Measurements from ENCODE around the gene MAN2A2. TPM values are rescaled to one million over a fixed set of nuclear protein-coding genes. Genes with fewer than 3 reads are reported as not detected.
A peak's percentile ranks its signal among the peaks of the same experiment; 100 is the strongest.
"Not testable (repeated sequence)": the region's sequence is repeated elsewhere in the genome, so short reads cannot be mapped to it uniquely, and the experiment has no call there.

The MAN2A2 gene
- total RNA-seq, 1 donor from 2014 or later: 60.2 TPM

DNA sequence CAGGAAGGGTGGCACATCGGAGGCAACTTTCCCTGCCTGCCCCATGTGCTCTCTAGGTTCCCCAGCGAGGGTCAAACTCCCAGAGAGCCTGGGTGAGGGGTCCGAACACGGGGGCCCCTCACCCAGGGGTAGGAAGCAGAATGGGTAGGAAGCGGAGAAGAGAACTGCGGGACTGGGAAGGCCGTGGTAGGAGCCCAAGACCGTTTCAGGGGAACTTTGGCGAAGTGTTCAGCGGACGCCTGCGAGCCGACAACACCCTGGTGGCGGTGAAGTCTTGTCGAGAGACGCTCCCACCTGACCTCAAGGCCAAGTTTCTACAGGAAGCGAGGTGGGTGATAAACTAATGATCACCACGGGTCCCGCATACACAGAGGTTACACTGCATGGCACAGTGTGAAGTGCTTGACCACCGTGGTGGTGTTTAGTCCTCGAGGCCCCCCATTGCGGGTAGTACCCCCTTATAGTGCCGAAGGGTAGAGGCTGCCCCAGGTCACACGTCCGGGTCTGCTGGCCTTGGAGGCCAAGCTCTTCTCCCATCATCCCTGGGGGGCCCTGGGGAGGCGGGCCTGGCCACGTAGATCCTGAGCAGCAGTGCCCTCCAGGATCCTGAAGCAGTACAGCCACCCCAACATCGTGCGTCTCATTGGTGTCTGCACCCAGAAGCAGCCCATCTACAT lies 10.5 kb upstream of the MAN2A2 start:
- Mint-ChIP-seq H3K4me1 (ENCODE audit: unreplicated experiment) (no peaks in the 10 kb centered on the region), H3K36me3 (no peaks in the 10 kb centered on the region), H3K9me3 (no peaks in the 10 kb centered on the region), H3K27me3 (no peaks in the 10 kb centered on the region), H3K4me3 (no peak overlapping the region), H3K27ac (no peak overlapping the region)
- TF ChIP-seq, protein P1, sequence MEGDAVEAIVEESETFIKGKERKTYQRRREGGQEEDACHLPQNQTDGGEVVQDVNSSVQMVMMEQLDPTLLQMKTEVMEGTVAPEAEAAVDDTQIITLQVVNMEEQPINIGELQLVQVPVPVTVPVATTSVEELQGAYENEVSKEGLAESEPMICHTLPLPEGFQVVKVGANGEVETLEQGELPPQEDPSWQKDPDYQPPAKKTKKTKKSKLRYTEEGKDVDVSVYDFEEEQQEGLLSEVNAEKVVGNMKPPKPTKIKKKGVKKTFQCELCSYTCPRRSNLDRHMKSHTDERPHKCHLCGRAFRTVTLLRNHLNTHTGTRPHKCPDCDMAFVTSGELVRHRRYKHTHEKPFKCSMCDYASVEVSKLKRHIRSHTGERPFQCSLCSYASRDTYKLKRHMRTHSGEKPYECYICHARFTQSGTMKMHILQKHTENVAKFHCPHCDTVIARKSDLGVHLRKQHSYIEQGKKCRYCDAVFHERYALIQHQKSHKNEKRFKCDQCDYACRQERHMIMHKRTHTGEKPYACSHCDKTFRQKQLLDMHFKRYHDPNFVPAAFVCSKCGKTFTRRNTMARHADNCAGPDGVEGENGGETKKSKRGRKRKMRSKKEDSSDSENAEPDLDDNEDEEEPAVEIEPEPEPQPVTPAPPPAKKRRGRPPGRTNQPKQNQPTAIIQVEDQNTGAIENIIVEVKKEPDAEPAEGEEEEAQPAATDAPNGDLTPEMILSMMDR (conservative IDR thresholded peaks at IDR 0.05): no peak
- no peak for DNase-seq (ENCODE audit: extremely low spot score, unreplicated experiment)

DNA sequence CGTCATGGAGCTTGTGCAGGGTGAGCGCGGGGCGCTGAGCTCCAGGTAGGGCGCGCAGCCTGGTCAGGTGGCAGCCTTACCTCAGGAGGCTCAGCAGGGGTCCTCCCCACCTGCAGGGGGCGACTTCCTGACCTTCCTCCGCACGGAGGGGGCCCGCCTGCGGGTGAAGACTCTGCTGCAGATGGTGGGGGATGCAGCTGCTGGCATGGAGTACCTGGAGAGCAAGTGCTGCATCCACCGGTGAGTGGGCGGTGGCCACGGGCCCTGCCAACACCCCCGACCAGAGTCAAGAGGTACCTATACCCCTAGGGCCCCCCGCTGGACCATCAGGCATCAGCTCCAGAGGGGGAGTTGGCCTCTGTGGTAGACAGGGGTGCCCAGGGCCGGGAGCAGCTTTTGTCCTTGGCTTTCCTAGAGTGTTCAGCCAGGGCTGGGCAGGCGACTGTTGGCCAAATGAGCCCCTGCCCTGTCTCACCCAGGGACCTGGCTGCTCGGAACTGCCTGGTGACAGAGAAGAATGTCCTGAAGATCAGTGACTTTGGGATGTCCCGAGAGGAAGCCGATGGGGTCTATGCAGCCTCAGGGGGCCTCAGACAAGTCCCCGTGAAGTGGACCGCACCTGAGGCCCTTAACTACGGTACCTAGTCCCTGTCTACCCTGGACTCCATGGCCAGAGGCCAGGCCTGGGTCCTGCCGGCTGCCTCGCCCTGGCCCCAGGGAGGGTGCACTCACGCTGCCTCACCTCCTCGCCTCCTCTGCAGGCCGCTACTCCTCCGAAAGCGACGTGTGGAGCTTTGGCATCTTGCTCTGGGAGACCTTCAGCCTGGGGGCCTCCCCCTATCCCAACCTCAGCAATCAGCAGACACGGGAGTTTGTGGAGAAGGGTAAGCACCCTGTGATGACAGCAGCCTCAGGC lies 9.7 kb upstream of the MAN2A2 start:
- H3K4me1 Mint-ChIP-seq (ENCODE audit: unreplicated experiment): no peaks in the 10 kb centered on the region
- H3K27me3 Mint-ChIP-seq: no peaks in the 10 kb centered on the region
- DNase-seq (ENCODE audit: extremely low spot score, unreplicated experiment): no peak
- H3K36me3 Mint-ChIP-seq: no peaks in the 10 kb centered on the region
- no peak overlapping the region for H3K4me3 Mint-ChIP-seq
- H3K9me3 Mint-ChIP-seq: no peaks in the 10 kb centered on the region
- H3K27ac Mint-ChIP-seq: no peak overlapping the region
- TF ChIP-seq, protein P1 (conservative IDR thresholded peaks at IDR 0.05): no peak

DNA sequence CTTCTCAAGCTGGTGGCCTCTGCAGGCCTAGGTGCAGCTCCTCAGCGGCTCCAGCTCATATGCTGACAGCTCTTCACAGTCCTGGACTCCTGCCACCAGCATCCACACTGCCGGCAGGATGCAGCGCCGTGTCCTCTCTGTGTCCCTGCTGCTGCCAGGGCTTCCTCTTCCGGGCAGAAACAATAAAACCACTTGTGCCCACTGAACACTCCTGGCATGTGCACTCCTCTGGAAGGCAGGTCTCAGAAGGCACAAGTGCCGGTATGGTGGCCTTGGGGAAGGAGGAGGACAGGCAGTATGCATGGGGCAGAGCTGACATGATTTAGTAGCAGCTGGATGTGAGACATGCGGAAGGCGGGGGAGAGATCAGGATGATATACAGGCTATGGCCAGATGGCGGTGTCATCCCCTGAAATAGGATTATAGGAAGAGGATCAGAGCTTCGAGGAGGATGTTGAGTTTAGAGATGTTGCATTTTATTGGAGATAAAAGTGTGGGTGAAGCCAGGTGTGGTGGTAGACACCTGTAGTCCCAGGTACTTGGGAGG lies 7.5 kb upstream of the MAN2A2 start:
- no peak for DNase-seq (ENCODE audit: extremely low spot score, unreplicated experiment)
- TF ChIP-seq, protein P1 (conservative IDR thresholded peaks at IDR 0.05): peak; percentile 45
- no peaks in the 10 kb centered on the region for H3K9me3 Mint-ChIP-seq
- no peak overlapping the region for H3K27ac Mint-ChIP-seq
- H3K4me1 Mint-ChIP-seq (ENCODE audit: unreplicated experiment): no peaks in the 10 kb centered on the region
- no peaks in the 10 kb centered on the region for H3K27me3 Mint-ChIP-seq
- H3K36me3 Mint-ChIP-seq: no peaks in the 10 kb centered on the region
- no peak overlapping the region for H3K4me3 Mint-ChIP-seq

DNA sequence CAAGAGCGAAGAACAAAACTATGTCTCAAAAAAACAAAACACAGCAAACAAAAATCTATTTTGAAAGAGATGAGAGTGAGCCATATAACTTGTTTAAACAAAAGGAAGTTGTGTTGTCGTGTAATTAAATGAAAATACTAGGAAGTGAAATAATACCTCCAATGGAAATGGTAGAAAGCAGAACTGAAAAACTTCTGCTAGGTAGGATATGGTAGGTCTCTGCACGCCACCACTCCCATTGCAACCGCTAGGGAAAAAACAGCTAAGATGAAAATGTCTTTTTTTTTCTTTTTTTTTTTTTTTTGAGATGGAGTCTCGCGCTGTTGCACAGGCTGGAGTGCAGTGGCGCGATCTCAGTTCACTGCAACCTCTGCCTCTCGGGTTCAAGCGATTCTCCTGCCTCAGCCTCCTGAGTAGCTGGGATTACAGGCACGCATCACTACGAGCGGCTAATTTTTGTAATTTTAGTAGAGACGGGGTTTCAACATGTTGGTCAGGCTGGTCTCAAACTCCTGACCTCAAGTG lies 5.9 kb upstream of the MAN2A2 start:
- H3K27me3 Mint-ChIP-seq; H3K4me3 Mint-ChIP-seq; H3K27ac Mint-ChIP-seq; H3K9me3 Mint-ChIP-seq; H3K36me3 Mint-ChIP-seq; DNase-seq (ENCODE audit: extremely low spot score, unreplicated experiment); H3K4me1 Mint-ChIP-seq (ENCODE audit: unreplicated experiment): not testable (repeated sequence)

DNA sequence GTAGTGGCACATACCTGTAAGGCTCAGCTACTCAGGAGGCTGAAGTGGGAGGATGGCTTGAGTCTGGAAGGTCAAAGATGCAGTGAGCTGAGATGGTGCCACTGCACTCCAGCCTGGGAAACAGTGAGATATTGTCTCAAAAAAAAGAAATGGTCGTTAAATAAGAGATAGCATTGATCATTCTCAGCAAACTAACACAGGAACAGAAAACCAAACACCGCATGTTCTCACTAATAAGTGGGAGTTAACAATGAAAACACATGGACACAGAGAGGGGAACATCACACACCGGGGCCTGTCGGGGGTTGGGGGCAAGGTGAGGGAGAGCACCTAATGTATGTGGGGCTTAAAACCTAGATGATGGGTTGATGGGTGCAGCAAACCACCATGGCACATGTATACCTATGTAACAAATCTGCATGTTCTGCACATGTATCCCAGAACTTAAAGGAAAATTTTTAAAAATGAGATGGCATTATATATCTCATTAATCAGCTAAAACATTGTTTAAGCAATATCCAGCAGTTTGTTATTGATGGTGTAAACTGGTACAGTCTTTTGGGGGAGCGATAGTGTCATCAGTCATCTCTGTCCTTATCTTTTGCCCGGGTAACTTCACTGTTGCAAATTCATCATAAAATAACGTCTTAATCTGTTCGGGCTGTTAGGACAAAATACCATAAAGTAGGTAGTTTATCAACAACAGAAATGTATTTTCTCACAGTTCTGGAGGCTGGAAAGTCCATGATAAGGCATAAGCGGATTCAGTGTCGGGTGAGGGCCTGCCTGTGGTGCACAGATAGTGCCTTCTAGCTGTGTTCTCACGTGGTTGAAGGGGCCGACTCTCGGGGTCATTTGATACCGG lies 1.7 kb upstream of the MAN2A2 start:
- Mint-ChIP-seq H3K27ac (peak overlapping the region; percentile 92), H3K9me3 (no peaks in the 10 kb centered on the region), H3K4me3 (peak overlapping the region; percentile 94), H3K4me1 (ENCODE audit: unreplicated experiment) (peaks cover 9% of the 10 kb centered on the region), H3K36me3 (peaks cover 10% of the 10 kb centered on the region), H3K27me3 (no peaks in the 10 kb centered on the region)
- no peak for DNase-seq (ENCODE audit: extremely low spot score, unreplicated experiment)
- TF ChIP-seq, protein P1 (conservative IDR thresholded peaks at IDR 0.05): no peak

All from type B pancreatic cell (in vitro differentiated cells).